HepG2 (cell line): ENCODE results near the gene HOXA5. TPM values are rescaled to one million over a fixed set of nuclear protein-coding genes. Genes with fewer than 3 reads are reported as not detected.
A peak's percentile ranks its signal among the peaks of the same experiment; 100 is the strongest.

Experiments used
- ARID4A ChIP-seq: sonication (generic); formaldehyde crosslinking; IDR thresholded peaks from 2 replicates; pipeline ENCODE4 v1.5.0; 2020; ENCODE audit warnings: mild to moderate bottlenecking, missing genetic modification reagents, borderline replicate concordance
- CREB3 ChIP-seq: sonication (generic); formaldehyde crosslinking; IDR thresholded peaks from 2 replicates; pipeline ENCODE4 v1.5.0; 2020; ENCODE audit warnings: missing genetic modification reagents
- MED1 ChIP-seq: sonication (generic); formaldehyde crosslinking; IDR thresholded peaks from 2 replicates; pipeline ENCODE4 v1.4.0; 2020; ENCODE audit warnings: missing genetic modification reagents
- MTA1 ChIP-seq: sonication (generic); formaldehyde crosslinking; IDR thresholded peaks from 2 replicates; pipeline ENCODE4 v1.4.0; 2020; ENCODE audit warnings: missing genetic modification reagents, mild to moderate bottlenecking, borderline replicate concordance
- NR0B2 ChIP-seq: sonication (generic); formaldehyde crosslinking; IDR thresholded peaks from 2 replicates; pipeline ENCODE4 v1.4.0; 2020; ENCODE audit warnings: mild to moderate bottlenecking, missing genetic modification reagents
- PHF21A ChIP-seq: sonication (generic); formaldehyde crosslinking; IDR thresholded peaks from 2 replicates; pipeline ENCODE4 v1.5.0; 2020; ENCODE audit warnings: mild to moderate bottlenecking, missing genetic modification reagents
- TCF7 ChIP-seq: sonication (generic); IDR thresholded peaks from 2 replicates; pipeline ENCODE4 v1.6.1; 2016; ENCODE audit warnings: antibody characterized with exemption, low read depth
- ZBTB3 ChIP-seq: sonication (generic); formaldehyde crosslinking; IDR thresholded peaks from 2 replicates; pipeline ENCODE4 v1.4.0; 2020; ENCODE audit warnings: low read depth, mild to moderate bottlenecking, moderate library complexity, missing genetic modification reagents, borderline replicate concordance
- ZBTB33 ChIP-seq: sonication (generic); formaldehyde crosslinking; IDR thresholded peaks from 2 replicates; pipeline ENCODE4 v1.4.0; 2020; ENCODE audit warnings: missing genetic modification reagents
- ZNF20 ChIP-seq: sonication (generic); formaldehyde crosslinking; IDR thresholded peaks from 2 replicates; pipeline ENCODE4 v1.4.0; 2020; ENCODE audit warnings: mild to moderate bottlenecking, moderate library complexity, missing genetic modification reagents
- ZNF446 ChIP-seq: sonication (generic); formaldehyde crosslinking; IDR thresholded peaks from 2 replicates; pipeline ENCODE4 v1.5.0; 2020; ENCODE audit warnings: mild to moderate bottlenecking, missing genetic modification reagents
- ZNF563 ChIP-seq: sonication (generic); formaldehyde crosslinking; IDR thresholded peaks from 2 replicates; pipeline ENCODE4 v1.8.0; 2022; ENCODE audit warnings: mild to moderate bottlenecking, moderate library complexity, missing genetic modification reagents
- ZNF644 ChIP-seq: IDR thresholded peaks from 2 replicates; pipeline ENCODE4 v1.6.1; 2016; ENCODE audit warnings: low read depth
- polyA plus RNA-seq, 8 experiments: library from polyadenylated mRNA; depleted of rRNA in 3 of 8; stranded (reverse) in 7 of 8; unstranded in 1 of 8; fragments of >200 nt; fragmentation: Illumina TruSeq in 4 of 8; extraction: Trizol in 4 of 8; gene quantifications; 2 replicates each; pipeline versions ENCODE4 v1.2.1 to v1.2.3, GENCODE V29; 2011 to 2016; ENCODE audit warnings: low read depth in 4 of 8, missing spikeins in 1 of 8, mixed read lengths in 1 of 8; ENCODE audit not compliant: insufficient read depth in 1 of 8
- total RNA-seq, 5 experiments: library from RNA; depleted of rRNA; stranded (reverse); fragments of >200 nt; fragmentation: Illumina TruSeq; extraction: Trizol; gene quantifications; 2 replicates each; pipeline ENCODE4 v1.2.3, GENCODE V29; 2016; ENCODE audit warnings: low read depth in 1 of 5

HOXA5 gene
- total and polyA plus RNA-seq, 2 of the 13 experiments (the other 11 are each of a cell fraction or from before 2014, with no cell fraction given): 3.2 to 3.6 TPM

- TF ChIP-seq ZNF446 (CRISPR knock-in tag) (no peak), ZBTB3 (no peak), PHF21A (CRISPR knock-in tag) (peak; percentile 35; the same call in 1 of the 2 replicates), NR0B2 (CRISPR knock-in tag) (0 out of 2 replicates have a peak, but pooled peaks have one; percentile 19), ARID4A (CRISPR knock-in tag) (no peak), CREB3 (CRISPR knock-in tag) (no peak), TCF7 (no peak), ZNF563 (CRISPR knock-in tag) (0 out of 2 replicates have a peak, but pooled peaks have one; percentile 24), MTA1 (no peak), MED1 (CRISPR knock-in tag) (no peak), ZBTB33 (CRISPR knock-in tag) (0 out of 2 replicates have a peak, but pooled peaks have one; percentile 33), ZNF644 (no peak), ZNF20 (CRISPR knock-in tag) (no peak)
- TF ChIP-seq, all 625 proteins: peak for 9
These were observed 4.7 kb upstream of the HOXA5 start (continued) for GRCh38 chr7:27148031-27148755.
